Measurements from ENCODE around the gene CHIT1. TPM values are rescaled to one million over a fixed set of nuclear protein-coding genes. Genes with fewer than 3 reads are reported as not detected.

CHIT1 gene
- total RNA-seq, 4 donors from 2014 or later: 0.39 to 0.42 TPM; not detected in 2

DNA sequence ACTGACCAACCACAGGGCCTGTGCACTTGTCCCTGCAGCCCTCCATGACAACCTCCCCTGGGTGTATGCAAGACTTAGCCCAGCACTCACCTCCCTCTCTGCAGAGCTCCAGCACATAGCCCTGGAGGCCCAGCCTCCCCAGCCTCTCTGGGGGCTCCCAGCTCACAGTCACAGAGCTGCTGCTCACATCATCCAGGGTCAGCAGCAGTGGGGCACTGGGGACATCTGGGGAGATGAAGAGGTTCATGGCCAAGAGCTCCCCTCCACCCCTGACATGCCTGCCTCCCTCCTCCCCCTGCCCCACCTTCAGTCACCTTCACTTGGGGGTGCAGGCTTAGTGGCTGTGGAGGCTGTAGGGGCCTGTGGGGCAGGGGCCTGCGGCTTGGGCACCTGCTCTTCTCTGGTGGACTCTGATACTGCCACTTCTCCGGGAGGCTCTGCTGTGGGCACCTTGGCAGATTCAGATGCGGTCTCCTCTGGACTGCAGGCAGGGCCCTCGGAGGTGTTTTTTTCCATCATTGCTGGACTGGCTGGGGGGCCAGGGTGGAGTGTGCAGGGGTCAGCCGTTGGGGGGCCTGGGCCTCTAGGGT is 54.1 kb downstream of the CHIT1 start, which contains the start of gene MYBPH:
TSS of gene MYBPH (minus strand) at position 590 of the 590 bp plus-strand sequence. CDS start at position 519, 71 bp downstream.
- Histone ChIP-seq H3K9me3 (no peaks in the 10 kb centered on the region), H3K27me3 (no peaks in the 10 kb centered on the region), H3K36me3 (no peaks in the 10 kb centered on the region), H3K27ac (no peak within 1 kb of the TSS), H3K4me3 (no peak within 1 kb of the TSS), H3K4me1 (no peaks in the 10 kb centered on the region)
- TF ChIP-seq POLR2A (IDR thresholded peaks at IDR 0.05) (no peak), EP300 (IDR thresholded peaks at IDR 0.05) (no peak)
- TF ChIP-seq, protein P1, sequence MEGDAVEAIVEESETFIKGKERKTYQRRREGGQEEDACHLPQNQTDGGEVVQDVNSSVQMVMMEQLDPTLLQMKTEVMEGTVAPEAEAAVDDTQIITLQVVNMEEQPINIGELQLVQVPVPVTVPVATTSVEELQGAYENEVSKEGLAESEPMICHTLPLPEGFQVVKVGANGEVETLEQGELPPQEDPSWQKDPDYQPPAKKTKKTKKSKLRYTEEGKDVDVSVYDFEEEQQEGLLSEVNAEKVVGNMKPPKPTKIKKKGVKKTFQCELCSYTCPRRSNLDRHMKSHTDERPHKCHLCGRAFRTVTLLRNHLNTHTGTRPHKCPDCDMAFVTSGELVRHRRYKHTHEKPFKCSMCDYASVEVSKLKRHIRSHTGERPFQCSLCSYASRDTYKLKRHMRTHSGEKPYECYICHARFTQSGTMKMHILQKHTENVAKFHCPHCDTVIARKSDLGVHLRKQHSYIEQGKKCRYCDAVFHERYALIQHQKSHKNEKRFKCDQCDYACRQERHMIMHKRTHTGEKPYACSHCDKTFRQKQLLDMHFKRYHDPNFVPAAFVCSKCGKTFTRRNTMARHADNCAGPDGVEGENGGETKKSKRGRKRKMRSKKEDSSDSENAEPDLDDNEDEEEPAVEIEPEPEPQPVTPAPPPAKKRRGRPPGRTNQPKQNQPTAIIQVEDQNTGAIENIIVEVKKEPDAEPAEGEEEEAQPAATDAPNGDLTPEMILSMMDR (IDR thresholded peaks at IDR 0.05): no peak
- 64% methylated on average over 5 of the region's 5 CpGs; no CpG with 5 or more reads in 1 of the 2 donors for WGBS, 2 donors
- DNase-seq (ENCODE audit: low spot score in 2 of 2): no peak

DNA sequence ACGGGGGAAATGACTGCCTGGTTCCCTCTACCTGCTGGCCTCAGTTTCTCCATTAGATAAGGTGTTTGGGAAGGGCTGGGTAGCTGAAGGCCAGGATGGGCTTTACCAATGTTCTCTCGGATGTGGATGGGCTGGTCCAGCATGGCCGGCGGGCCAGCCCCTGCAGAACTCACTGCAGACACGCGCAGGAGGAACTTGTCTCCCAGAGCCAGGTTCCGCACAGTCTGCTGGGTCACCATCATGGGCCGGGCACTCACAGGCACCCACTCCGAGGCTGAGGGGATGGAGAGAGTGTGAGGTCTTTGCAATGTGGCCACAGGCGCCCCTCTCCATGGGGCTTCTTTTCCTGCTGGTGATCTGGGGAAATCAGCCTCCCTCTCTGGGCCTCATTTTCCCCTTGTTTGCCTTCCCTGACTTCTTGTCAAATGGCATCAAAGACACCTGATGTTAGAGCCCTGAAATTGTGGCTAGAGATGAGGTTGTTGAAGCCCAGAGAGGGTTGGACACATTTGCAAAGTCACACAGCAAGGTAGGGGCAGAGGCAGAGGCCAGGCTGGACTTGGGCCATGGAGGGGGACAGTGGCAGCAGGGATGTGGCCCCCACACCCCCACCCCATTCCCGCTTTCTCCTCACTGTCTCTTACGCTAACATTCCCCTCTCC is 55.0 kb downstream of the CHIT1 start:
- Histone ChIP-seq H3K27me3 (no peaks in the 10 kb centered on the region), H3K36me3 (no peaks in the 10 kb centered on the region), H3K9me3 (no peaks in the 10 kb centered on the region), H3K27ac (no peak overlapping the region), H3K4me3 (no peak overlapping the region), H3K4me1 (no peaks in the 10 kb centered on the region)
- no peak for DNase-seq (ENCODE audit: low spot score in 2 of 2)
- WGBS, 2 donors: 93% methylated on average over 12 of the region's 12 CpGs
- TF ChIP-seq POLR2A (IDR thresholded peaks at IDR 0.05) (no peak), EP300 (IDR thresholded peaks at IDR 0.05) (no peak)
- TF ChIP-seq, protein P1 (IDR thresholded peaks at IDR 0.05): no peak

DNA sequence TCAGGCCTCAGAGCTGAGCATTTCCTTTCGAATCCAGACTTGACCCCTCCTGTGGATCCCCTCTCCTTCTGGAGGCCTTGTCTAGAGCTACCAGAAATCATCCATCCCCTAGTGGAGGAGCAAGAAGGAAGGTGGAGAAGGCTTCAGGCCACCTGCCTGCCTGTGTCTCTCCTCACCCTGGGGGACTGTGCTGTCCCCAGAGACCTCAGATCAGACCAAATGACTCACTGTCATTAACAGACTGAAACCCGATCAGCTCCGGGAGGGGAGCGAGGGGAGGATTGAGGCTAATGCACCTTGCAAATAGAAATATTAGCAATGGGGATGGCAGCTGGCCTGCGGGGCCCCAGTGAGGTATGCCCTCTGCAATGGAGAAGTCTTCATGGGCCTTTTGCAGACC is 55.9 kb downstream of the CHIT1 start:
- DNase-seq (ENCODE audit: low spot score in 2 of 2): no peak
- TF ChIP-seq, protein P1 (IDR thresholded peaks at IDR 0.05): no peak
- TF ChIP-seq EP300 (IDR thresholded peaks at IDR 0.05) (no peak), POLR2A (IDR thresholded peaks at IDR 0.05) (no peak)
- Histone ChIP-seq H3K27me3 (no peaks in the 10 kb centered on the region), H3K4me1 (no peaks in the 10 kb centered on the region), H3K36me3 (no peaks in the 10 kb centered on the region), H3K9me3 (no peaks in the 10 kb centered on the region), H3K27ac (no peak overlapping the region), H3K4me3 (no peak overlapping the region)
- 84 to 90% methylated on average over 5 of the region's 5 CpGs for WGBS, 2 donors

DNA sequence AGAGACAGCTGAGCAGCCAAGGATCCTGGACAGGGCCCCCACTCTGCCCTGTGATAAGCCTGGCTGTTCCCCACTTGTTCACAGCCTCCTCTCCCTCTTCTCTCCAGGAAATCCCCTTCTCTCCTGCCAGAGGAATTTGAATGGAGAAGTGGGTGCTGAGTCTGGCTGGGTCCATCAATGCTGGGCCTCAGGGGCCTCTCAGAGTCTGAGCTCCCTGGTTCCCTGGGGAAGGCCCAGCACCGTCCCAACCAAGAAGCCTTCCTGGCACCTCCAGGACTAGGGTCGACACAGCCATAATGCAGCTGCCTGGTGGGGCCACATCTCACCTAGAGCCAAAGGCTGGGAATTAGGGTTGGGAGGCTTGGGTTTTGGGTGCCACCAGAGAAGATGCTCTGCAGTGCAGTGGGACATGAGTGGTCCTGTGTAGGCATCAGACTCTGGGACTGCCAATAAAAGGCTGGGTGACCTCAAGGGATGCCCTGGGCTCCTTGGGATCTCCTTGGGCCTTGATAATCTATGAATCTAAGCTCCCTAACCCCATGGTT is 56.4 kb downstream of the CHIT1 start:
- no peak for DNase-seq (ENCODE audit: low spot score in 2 of 2)
- Histone ChIP-seq H3K9me3 (no peaks in the 10 kb centered on the region), H3K4me1 (no peaks in the 10 kb centered on the region), H3K36me3 (no peaks in the 10 kb centered on the region), H3K27ac (no peak overlapping the region), H3K27me3 (no peaks in the 10 kb centered on the region), H3K4me3 (no peak overlapping the region)
- TF ChIP-seq EP300 (IDR thresholded peaks at IDR 0.05): no peak
- no peak for TF ChIP-seq POLR2A (IDR thresholded peaks at IDR 0.05)
- TF ChIP-seq, protein P1 (IDR thresholded peaks at IDR 0.05): no peak
- WGBS, 2 donors: 69 to 83% methylated on average over 2 of the region's 2 CpGs

Measured in tibial nerve (tissue), 4 donors.